ENCODE results near the gene BPHL. TPM values are rescaled to one million over a fixed set of nuclear protein-coding genes. Genes with fewer than 3 reads are reported as not detected.

The BPHL gene
- total and polyA plus RNA-seq, 2 of the 4 experiments (the other 2 are of a cell fraction) = 14.7 to 16.3 TPM

- intact Hi-C loops (cut with micrococcal nuclease) (no loop called here), dilution Hi-C loops (cut with HindIII; ENCODE audit: low sequenced_read_pairs, unreplicated experiment) (no loop called here), in situ Hi-C loops (cut with MboI; ENCODE audit: low sequenced_read_pairs) (no loop called here)
- H3K27ac ChIP-seq (ENCODE audit: insufficient read depth, low read length) = no peak overlapping the region
- TF ChIP-seq SMC3 (IDR thresholded peaks at IDR 0.05; ENCODE audit: low read depth, low read length) (no peak), CEBPB (IDR thresholded peaks at IDR 0.05; ENCODE audit: low read depth, low read length) (no peak), CHD1 (IDR thresholded peaks at IDR 0.05; ENCODE audit: low read depth, low read length) (no peak)
- TF ChIP-seq, protein P1, sequence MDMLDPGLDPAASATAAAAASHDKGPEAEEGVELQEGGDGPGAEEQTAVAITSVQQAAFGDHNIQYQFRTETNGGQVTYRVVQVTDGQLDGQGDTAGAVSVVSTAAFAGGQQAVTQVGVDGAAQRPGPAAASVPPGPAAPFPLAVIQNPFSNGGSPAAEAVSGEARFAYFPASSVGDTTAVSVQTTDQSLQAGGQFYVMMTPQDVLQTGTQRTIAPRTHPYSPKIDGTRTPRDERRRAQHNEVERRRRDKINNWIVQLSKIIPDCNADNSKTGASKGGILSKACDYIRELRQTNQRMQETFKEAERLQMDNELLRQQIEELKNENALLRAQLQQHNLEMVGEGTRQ (IDR thresholded peaks at IDR 0.05; ENCODE audit: low read depth, low read length) = no peak
- H4K20me1 ChIP-seq (ENCODE audit: insufficient read depth, low read length) = no peaks in the 10 kb centered on the region
- peak overlapping the region; percentile 43; the same call in 1 of the 2 replicates for H2AK5ac ChIP-seq (ENCODE audit: low read depth, low read length)
- H3K4me1 ChIP-seq (ENCODE audit: control insufficient read depth, insufficient read depth, low read length) = peaks cover 5% of the 10 kb centered on the region
- BruUV-seq (replicated peaks) = no TSS peak
- no peak overlapping the region for H3K4me3 ChIP-seq (ENCODE audit: insufficient read depth, low read depth, low read length)
- H2BK5ac ChIP-seq (ENCODE audit: low read depth, low read length, poor library complexity, severe bottlenecking) = peak overlapping the region; percentile 16
- H3K27me3 ChIP-seq (ENCODE audit: control insufficient read depth, insufficient read depth, low read length) = peaks cover 4% of the 10 kb centered on the region; the same call in 1 of the 2 replicates
- ChIA-PET CTCF (no interaction called here), POLR2A (ENCODE audit: unreplicated experiment) (interaction anchor here (0.6 kb wide), 1 partner anchor 46 kb away, joined by 3 read pairs; no protein-coding TSS in a partner anchor)
- no peaks in the 10 kb centered on the region; the same call in 1 of the 2 replicates for H3K9me1 ChIP-seq (ENCODE audit: insufficient read depth, low read length)
- no peak overlapping the region for H3K14ac ChIP-seq (replicated peaks; ENCODE audit: low read depth, low read length)
- no peak overlapping the region for H3K56ac ChIP-seq (ENCODE audit: extremely low read depth, insufficient read depth, low read length)
- no peak overlapping the region for H3K23ac ChIP-seq (ENCODE audit: low read depth, low read length)
- peak; percentile 29; the same call in 1 of the 2 replicates for ATAC-seq (ENCODE audit: low read depth)
- H3K18ac ChIP-seq (ENCODE audit: low read depth, low read length) = no peak overlapping the region
- H4K91ac ChIP-seq (ENCODE audit: insufficient read depth, low read depth, low read length) = no peak overlapping the region
- no peak for DNase-seq
- no peak overlapping the region for H3K4ac ChIP-seq (ENCODE audit: low read depth, low read length)
- peak overlapping the region; percentile 70 for H2AK9ac ChIP-seq (replicated peaks; ENCODE audit: low read depth, low read length, poor library complexity)
- H2BK20ac ChIP-seq (ENCODE audit: low read depth, low read length) = no peak overlapping the region
- 62% methylated on average over 2 of the region's 16 CpGs; no CpG with 5 or more reads in 1 of the 2 experiments for WGBS, 2 experiments (ENCODE audit: extremely low coverage in 2 of 2, insufficient read length in 1 of 2)
- H4K5ac ChIP-seq (ENCODE audit: low read depth, low read length) = peak overlapping the region; percentile 71; the same call in 1 of the 2 replicates
- H3K4me2 ChIP-seq (ENCODE audit: low read depth, low read length) = no peak overlapping the region
- H2AFZ ChIP-seq (replicated peaks; ENCODE audit: low read length, poor library complexity) = peak overlapping the region; percentile 75
- peaks cover 2% of the 10 kb centered on the region for H3K9me3 ChIP-seq (ENCODE audit: control insufficient read depth, insufficient read depth, low read length)
- H2BK120ac ChIP-seq (ENCODE audit: low read depth, low read length) = no peak overlapping the region
- peak overlapping the region in 1 of 2 experiments; percentile 35; a peak in 1 of 4 replicates for H4K8ac ChIP-seq (ENCODE audit: low read depth in 2 of 2, low read length in 2 of 2)
- H3K9ac ChIP-seq (ENCODE audit: low read depth, low read length) = no peak overlapping the region
- no peaks in the 10 kb centered on the region for H3K79me1 ChIP-seq (ENCODE audit: low read depth in 1 of 2, low read length in 2 of 2)
- no peak overlapping the region for H2BK15ac ChIP-seq (ENCODE audit: low read depth, low read length)
- H3K36me3 ChIP-seq (ENCODE audit: control insufficient read depth, insufficient read depth, low read length) = no peaks in the 10 kb centered on the region
Observed at GRCh38 chr6:3195695-3196497, 77.4 kb downstream of the BPHL start.

All from IMR-90 (cell line).